Lung (tissue), 16 donors: ENCODE results near the gene DHX30. TPM values are rescaled to one million over a fixed set of nuclear protein-coding genes. Genes with fewer than 3 reads are reported as not detected.
A peak's percentile ranks its signal among the peaks of the same experiment; 100 is the strongest.
"Not testable (repeated sequence)": the region's sequence is repeated elsewhere in the genome, so short reads cannot be mapped to it uniquely, and the experiment has no call there.

ENCODE experiments used
- ATAC-seq: fragments of 200-7000 bp; cut with Tn5 transposase; one replicate; pipeline ENCODE4 v1.9.1; 2020; ENCODE audit warnings: moderate number of reproducible peaks; ENCODE audit not compliant: insufficient read depth, low FRiP score
- DNase-seq, 3 donors: peaks; one replicate each; pipeline ENCODE4 v3.0.0-alpha.2; 2013 to 2017
- H3K27ac ChIP-seq, 2 donors: one replicate each; pipeline ENCODE4 v1.5.1; 2013; ENCODE audit warnings: mild to moderate bottlenecking in 2 of 2, moderate library complexity in 2 of 2, control low read depth in 1 of 2, inconsistent platforms in 1 of 2, low read depth in 1 of 2, low read length in 1 of 2
- H3K27me3 ChIP-seq, 3 donors: one replicate each; pipeline ENCODE4 v1.5.1; 2013; ENCODE audit warnings: low read length in 2 of 3; ENCODE audit not compliant: control insufficient read depth in 3 of 3, insufficient read depth in 3 of 3
- H3K36me3 ChIP-seq, 4 donors: one replicate each; pipeline ENCODE4 v1.5.1; 2013; ENCODE audit warnings: low read length in 4 of 4, mild to moderate bottlenecking in 1 of 4, moderate library complexity in 1 of 4; ENCODE audit not compliant: control insufficient read depth in 4 of 4, insufficient read depth in 4 of 4
- H3K4me1 ChIP-seq, 5 donors: one replicate each; pipeline ENCODE4 v1.5.1; 2013; ENCODE audit warnings: low read length in 5 of 5, mild to moderate bottlenecking in 2 of 5, moderate library complexity in 1 of 5; ENCODE audit not compliant: control insufficient read depth in 5 of 5, insufficient read depth in 5 of 5
- H3K4me3 ChIP-seq: one replicate; pipeline ENCODE4 v1.5.1; 2013; ENCODE audit warnings: mild to moderate bottlenecking, control low read depth, moderate library complexity
- H3K9ac ChIP-seq, 2 donors: one replicate each; pipeline ENCODE4 v1.5.1; 2013; ENCODE audit warnings: low read length in 2 of 2, control low read depth in 1 of 2; ENCODE audit not compliant: insufficient read depth in 1 of 2
- H3K9me3 ChIP-seq, 4 donors: one replicate each; pipeline ENCODE4 v1.5.1; 2013; ENCODE audit warnings: low read length in 3 of 4, mild to moderate bottlenecking in 1 of 4, moderate library complexity in 1 of 4; ENCODE audit not compliant: control insufficient read depth in 4 of 4, insufficient read depth in 3 of 4
- WGBS, 2 donors: extraction: QIAGEN DNeasy Blood & Tissue Kit; methylation state at CpG; one replicate each; pipeline ENCODE4 v1.1.7; 2013; 5-methylcytosine and 5-hydroxymethylcytosine counted together
- long read RNA-seq, 5 donors: transcript quantifications; one replicate each; lab custom pipeline, GENCODE V29; 2026
- polyA plus RNA-seq, 2 donors: library from polyadenylated mRNA; stranded (reverse); fragments of 200-250 nt; gene quantifications; one replicate each; pipeline ENCODE4 v1.2.1, GENCODE V29; 2013
- total RNA-seq, 2 donors: library from RNA; depleted of rRNA in 1 of 2; stranded (reverse); fragments of >200 nt in 1 of 2; gene quantifications; one replicate each; pipeline ENCODE4 v1.2.1, GENCODE V29; 2014 to 2021
- TF ChIP-seq, protein P1 (sequence below): IDR thresholded peaks from 2 replicates; pipeline ENCODE4 v1.5.1; 2012; ENCODE audit warnings: mild to moderate bottlenecking; ENCODE audit errors: control extremely low read depth, extremely low read depth
- donor health status: control.
- donor health status: control.
- donor health status: Bipolar disorder and iron deficiency.
- donor health status: healthy.
- donor health status: DM: yes; HTN: yes; CAD: no.

The DHX30 gene, protein sequence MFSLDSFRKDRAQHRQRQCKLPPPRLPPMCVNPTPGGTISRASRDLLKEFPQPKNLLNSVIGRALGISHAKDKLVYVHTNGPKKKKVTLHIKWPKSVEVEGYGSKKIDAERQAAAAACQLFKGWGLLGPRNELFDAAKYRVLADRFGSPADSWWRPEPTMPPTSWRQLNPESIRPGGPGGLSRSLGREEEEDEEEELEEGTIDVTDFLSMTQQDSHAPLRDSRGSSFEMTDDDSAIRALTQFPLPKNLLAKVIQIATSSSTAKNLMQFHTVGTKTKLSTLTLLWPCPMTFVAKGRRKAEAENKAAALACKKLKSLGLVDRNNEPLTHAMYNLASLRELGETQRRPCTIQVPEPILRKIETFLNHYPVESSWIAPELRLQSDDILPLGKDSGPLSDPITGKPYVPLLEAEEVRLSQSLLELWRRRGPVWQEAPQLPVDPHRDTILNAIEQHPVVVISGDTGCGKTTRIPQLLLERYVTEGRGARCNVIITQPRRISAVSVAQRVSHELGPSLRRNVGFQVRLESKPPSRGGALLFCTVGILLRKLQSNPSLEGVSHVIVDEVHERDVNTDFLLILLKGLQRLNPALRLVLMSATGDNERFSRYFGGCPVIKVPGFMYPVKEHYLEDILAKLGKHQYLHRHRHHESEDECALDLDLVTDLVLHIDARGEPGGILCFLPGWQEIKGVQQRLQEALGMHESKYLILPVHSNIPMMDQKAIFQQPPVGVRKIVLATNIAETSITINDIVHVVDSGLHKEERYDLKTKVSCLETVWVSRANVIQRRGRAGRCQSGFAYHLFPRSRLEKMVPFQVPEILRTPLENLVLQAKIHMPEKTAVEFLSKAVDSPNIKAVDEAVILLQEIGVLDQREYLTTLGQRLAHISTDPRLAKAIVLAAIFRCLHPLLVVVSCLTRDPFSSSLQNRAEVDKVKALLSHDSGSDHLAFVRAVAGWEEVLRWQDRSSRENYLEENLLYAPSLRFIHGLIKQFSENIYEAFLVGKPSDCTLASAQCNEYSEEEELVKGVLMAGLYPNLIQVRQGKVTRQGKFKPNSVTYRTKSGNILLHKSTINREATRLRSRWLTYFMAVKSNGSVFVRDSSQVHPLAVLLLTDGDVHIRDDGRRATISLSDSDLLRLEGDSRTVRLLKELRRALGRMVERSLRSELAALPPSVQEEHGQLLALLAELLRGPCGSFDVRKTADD
- total RNA-seq (10 to 100 TPM; 62.8 to 65.9 TPM), polyA plus RNA-seq (10 to 100 TPM; 42.2 to 44.8 TPM)
- long read RNA-seq, donor 1, full-length matches to known transcripts = 16 of 36 reads
- long read RNA-seq, donor 1, partial matches to known transcripts = 20 of 36 reads
- long read RNA-seq, donor 1, other reads (novel, unspliced or antisense) = 0 of 36 reads
- long read RNA-seq, donor 2, partial matches to known transcripts = 0 of 4 reads
- long read RNA-seq, donor 2, other reads (novel, unspliced or antisense) = 0 of 4 reads
- long read RNA-seq, donor 3, full-length matches to known transcripts = 8 of 8 reads
- long read RNA-seq, donor 3, partial matches to known transcripts = 0 of 8 reads
- long read RNA-seq, donor 3, other reads (novel, unspliced or antisense) = 0 of 8 reads
- long read RNA-seq, donor 4, transcript DHX30-211 (4 exons, 1,464 nt) = major isoform, 5 of 15 reads
- long read RNA-seq, donor 4, partial matches to known transcripts = 9 of 15 reads
- long read RNA-seq, donor 4, other reads (novel, unspliced or antisense) = 0 of 15 reads
- long read RNA-seq, donor 5, full-length matches to known transcripts = 19 of 38 reads
- long read RNA-seq, donor 5, partial matches to known transcripts = 19 of 38 reads
- long read RNA-seq, donor 5, other reads (novel, unspliced or antisense) = 0 of 38 reads

GRCh38 chr3:47802734-47803479 is at the start of gene DHX30:
Gene DHX30, plus strand, starts transcription at chr3:47803138. Its CDS starts 7,546 bp downstream, at chr3:47810684.
- H3K27me3 ChIP-seq = no peaks in the 10 kb centered on the region
- peak; percentile 87 to 90 (median 89) for DNase-seq
- no peaks in the 10 kb centered on the region for H3K9me3 ChIP-seq
- TF ChIP-seq, protein P1, sequence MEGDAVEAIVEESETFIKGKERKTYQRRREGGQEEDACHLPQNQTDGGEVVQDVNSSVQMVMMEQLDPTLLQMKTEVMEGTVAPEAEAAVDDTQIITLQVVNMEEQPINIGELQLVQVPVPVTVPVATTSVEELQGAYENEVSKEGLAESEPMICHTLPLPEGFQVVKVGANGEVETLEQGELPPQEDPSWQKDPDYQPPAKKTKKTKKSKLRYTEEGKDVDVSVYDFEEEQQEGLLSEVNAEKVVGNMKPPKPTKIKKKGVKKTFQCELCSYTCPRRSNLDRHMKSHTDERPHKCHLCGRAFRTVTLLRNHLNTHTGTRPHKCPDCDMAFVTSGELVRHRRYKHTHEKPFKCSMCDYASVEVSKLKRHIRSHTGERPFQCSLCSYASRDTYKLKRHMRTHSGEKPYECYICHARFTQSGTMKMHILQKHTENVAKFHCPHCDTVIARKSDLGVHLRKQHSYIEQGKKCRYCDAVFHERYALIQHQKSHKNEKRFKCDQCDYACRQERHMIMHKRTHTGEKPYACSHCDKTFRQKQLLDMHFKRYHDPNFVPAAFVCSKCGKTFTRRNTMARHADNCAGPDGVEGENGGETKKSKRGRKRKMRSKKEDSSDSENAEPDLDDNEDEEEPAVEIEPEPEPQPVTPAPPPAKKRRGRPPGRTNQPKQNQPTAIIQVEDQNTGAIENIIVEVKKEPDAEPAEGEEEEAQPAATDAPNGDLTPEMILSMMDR = no peak
- peak within 1 kb of the TSS; percentile 79 for H3K4me3 ChIP-seq
- peak within 1 kb of the TSS; percentile 79 to 97 for H3K9ac ChIP-seq
- H3K36me3 ChIP-seq = peaks cover 0 to 3% (median 1%) of the 10 kb centered on the region in 4 donors
- peak; percentile 92 for ATAC-seq
- H3K27ac ChIP-seq = peak within 1 kb of the TSS; percentile 98 to 99
- WGBS, 2 donors = 0 to 1% methylated on average over 52 to 90 of the region's 90 CpGs
- H3K4me1 ChIP-seq = peaks cover 0 to 13% (median 3%) of the 10 kb centered on the region in 5 donors

- no peaks in the 10 kb centered on the region for H3K27me3 ChIP-seq
- no peaks in the 10 kb centered on the region for H3K4me1 ChIP-seq
- H3K36me3 ChIP-seq = peaks cover 0 to 8% (median 4%) of the 10 kb centered on the region in 4 donors
- H3K27ac ChIP-seq = no peak overlapping the region
- WGBS, 2 donors = 91 to 93% methylated on average over 14 of the region's 14 CpGs
- H3K9me3 ChIP-seq = no peaks in the 10 kb centered on the region
- DNase-seq (no peak), ATAC-seq (no peak)
- H3K9ac ChIP-seq = no peak overlapping the region
- TF ChIP-seq, protein P1 = no peak
- H3K4me3 ChIP-seq = no peak overlapping the region
Observed at GRCh38 chr3:47758261-47759025, 44.5 kb upstream of the DHX30 start.

- H3K27ac ChIP-seq, H3K27me3 ChIP-seq, H3K9ac ChIP-seq, DNase-seq, ATAC-seq, H3K4me1 ChIP-seq, H3K36me3 ChIP-seq, H3K4me3 ChIP-seq, H3K9me3 ChIP-seq: not testable (repeated sequence)
- WGBS, 2 donors = 91 to 93% methylated on average over 4 of the region's 4 CpGs
Observed at GRCh38 chr3:47760207-47760606, 42.7 kb upstream of the DHX30 start.
